K562 (cell line): ENCODE data around the gene GRAMD1B. TPM values are rescaled to one million over a fixed set of nuclear protein-coding genes. Genes with fewer than 3 reads are reported as not detected.

Experiments used
- ATF1 ChIP-seq, 2 experiments: fragments of 450-650 bp in 1 of 2; IDR thresholded peaks; 2 replicates each; pipeline ENCODE4 v1.6.1; 2016; ENCODE audit warnings: missing compliant biosample characterization in 1 of 2, missing genetic modification characterization in 1 of 2
- ERF ChIP-seq: fragments of 450-650 bp; formaldehyde crosslinking; IDR thresholded peaks from 2 replicates; pipeline ENCODE4 v1.4.0; 2020; ENCODE audit warnings: mild to moderate bottlenecking, mixed read lengths
- ILF3 ChIP-seq: fragments of 450-650 bp; IDR thresholded peaks from 2 replicates; pipeline ENCODE4 v1.6.1; 2018; ENCODE audit warnings: antibody characterized with exemption, mild to moderate bottlenecking, moderate library complexity, borderline replicate concordance
- POLR2AphosphoS2 ChIP-seq: IDR thresholded peaks from 2 replicates; pipeline ENCODE4 v1.6.1; 2012; ENCODE audit warnings: low read length, improper control_type of control experiment
- SMC3 ChIP-seq: conservative IDR thresholded peaks from 2 replicates; pipeline ENCODE4 v1.6.1; 2011; ENCODE audit warnings: low read depth, low read length, improper control_type of control experiment; ENCODE audit not compliant: insufficient read depth
- ZNF436 ChIP-seq: fragments of 250-450, 450-650 bp; sonication (Bioruptor Pico); formaldehyde crosslinking; IDR thresholded peaks from 2 replicates; pipeline ENCODE4 v1.7.0; 2020; ENCODE audit warnings: mild to moderate bottlenecking
- ZNF696 ChIP-seq: fragments of 250-450 bp; sonication (Bioruptor Pico); conservative IDR thresholded peaks from 2 replicates; pipeline ENCODE4 v1.4.0; 2020; ENCODE audit warnings: mild to moderate bottlenecking, moderate library complexity
- polyA plus RNA-seq, 8 experiments: library from polyadenylated mRNA; depleted of rRNA in 4 of 8; stranded (reverse) in 5 of 8; unstranded in 3 of 8; fragments of >200 nt; fragmentation: Nextera tagmentation in 2 of 8; fragmentation: Illumina TruSeq in 1 of 8; extraction: Ambion mirVana in 2 of 8; extraction: Trizol in 1 of 8; gene quantifications; 2 replicates each; pipeline versions ENCODE4 v1.2.1 to v1.2.3, GENCODE V29; 2011 to 2014; ENCODE audit warnings: inconsistent platforms in 1 of 8, missing spikeins in 1 of 8
- total RNA-seq, 7 experiments: library from RNA; depleted of rRNA in 6 of 7; stranded (reverse); fragments of >200 nt in 6 of 7; fragmentation: Illumina TruSeq in 2 of 7; extraction: Trizol in 2 of 7; gene quantifications; 2 replicates each; pipeline versions ENCODE4 v1.2.1 to v1.2.3, GENCODE V29; 2011 to 2021; ENCODE audit warnings: low replicate concordance in 1 of 7
- TF ChIP-seq, protein P1 (sequence below): fragments of 450-650 bp; IDR thresholded peaks from one replicate; pipeline ENCODE4 v1.6.1; 2018; ENCODE audit warnings: mild to moderate bottlenecking, moderate library complexity; ENCODE audit not compliant: partially characterized antibody
- TF ChIP-seq, protein P2 (sequence below), 3 experiments: IDR thresholded peaks in 2 of 3; conservative IDR thresholded peaks in 1 of 3; 2 replicates each; pipeline ENCODE4 v1.5.1; 2011 to 2012; ENCODE audit warnings: low read length in 3 of 3, mild to moderate bottlenecking in 3 of 3, control low read depth in 2 of 3, improper control_type of control experiment in 1 of 3, inconsistent platforms in 1 of 3, low read depth in 1 of 3, mixed read lengths in 1 of 3, moderate library complexity in 1 of 3; ENCODE audit not compliant: insufficient read depth in 2 of 3
- TF ChIP-seq, protein P3 (sequence below): fragments of 450-650 bp; formaldehyde crosslinking; IDR thresholded peaks from 2 replicates; pipeline ENCODE4 v1.4.0; 2020; ENCODE audit warnings: mild to moderate bottlenecking, moderate library complexity
- TF ChIP-seq, protein P4 (sequence below): fragments of 450-650 bp; IDR thresholded peaks from 2 replicates; pipeline ENCODE4 v1.6.1; 2017; ENCODE audit warnings: antibody characterized with exemption

GRAMD1B gene
- total and polyA plus RNA-seq, 9 of the 15 experiments (the other 6 are each of a cell fraction or from before 2014, with no cell fraction given), result 0.31 TPM; not detected in 8

DNA sequence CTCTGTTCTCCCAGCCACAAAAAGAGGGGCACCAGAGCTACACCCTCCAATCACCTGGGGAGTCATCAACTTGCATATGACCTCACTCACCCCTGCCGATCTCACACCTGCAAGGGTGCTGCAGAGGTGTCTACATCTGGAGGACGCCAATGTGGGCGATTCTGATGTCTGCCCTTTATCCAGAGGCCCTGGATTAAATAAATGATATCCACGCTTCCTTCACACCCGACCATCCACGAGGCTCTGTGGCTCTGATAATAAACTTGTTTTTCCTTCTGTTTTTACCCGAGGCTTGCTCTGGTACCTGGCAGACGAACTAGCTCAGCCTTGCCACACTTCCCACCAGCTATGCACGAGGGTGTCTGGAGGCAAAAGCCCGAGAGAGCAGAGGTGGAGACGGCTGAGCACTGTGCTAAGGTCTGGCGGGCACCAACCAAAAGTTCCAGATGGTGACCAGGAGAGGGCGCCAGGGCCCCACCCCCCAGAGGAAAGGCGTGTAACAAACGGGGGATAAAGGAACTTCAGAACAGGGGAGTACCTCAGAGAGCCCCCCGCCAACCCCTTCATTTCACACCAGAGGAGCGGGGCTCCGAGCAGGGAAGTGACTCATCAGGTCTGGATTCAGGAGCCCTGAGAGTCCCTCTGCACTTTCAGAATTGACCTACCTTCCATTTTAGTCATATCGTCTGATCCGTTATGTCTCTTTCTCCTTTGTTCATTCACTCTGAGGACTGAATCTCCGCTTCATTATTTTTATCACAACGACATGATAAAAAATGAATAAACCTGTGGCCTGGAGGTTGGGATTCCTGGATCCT lies 210.8 kb downstream of the GRAMD1B start (continued):
- TF ChIP-seq POLR2AphosphoS2 (no peak), SMC3 (peak; percentile 75), ATF1 (CRISPR knock-in tag; IDR thresholded peaks at IDR 0.05) (no peak), ATF1 (tag; IDR thresholded peaks at IDR 0.05) (no peak), ERF (no peak), ILF3 (no peak), ZNF696 (CRISPR knock-in tag) (no peak), ZNF436 (CRISPR knock-in tag) (no peak)
- TF ChIP-seq, protein P1, sequence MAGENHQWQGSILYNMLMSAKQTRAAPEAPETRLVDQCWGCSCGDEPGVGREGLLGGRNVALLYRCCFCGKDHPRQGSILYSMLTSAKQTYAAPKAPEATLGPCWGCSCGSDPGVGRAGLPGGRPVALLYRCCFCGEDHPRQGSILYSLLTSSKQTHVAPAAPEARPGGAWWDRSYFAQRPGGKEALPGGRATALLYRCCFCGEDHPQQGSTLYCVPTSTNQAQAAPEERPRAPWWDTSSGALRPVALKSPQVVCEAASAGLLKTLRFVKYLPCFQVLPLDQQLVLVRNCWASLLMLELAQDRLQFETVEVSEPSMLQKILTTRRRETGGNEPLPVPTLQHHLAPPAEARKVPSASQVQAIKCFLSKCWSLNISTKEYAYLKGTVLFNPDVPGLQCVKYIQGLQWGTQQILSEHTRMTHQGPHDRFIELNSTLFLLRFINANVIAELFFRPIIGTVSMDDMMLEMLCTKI, result no peak
- TF ChIP-seq, protein P2, sequence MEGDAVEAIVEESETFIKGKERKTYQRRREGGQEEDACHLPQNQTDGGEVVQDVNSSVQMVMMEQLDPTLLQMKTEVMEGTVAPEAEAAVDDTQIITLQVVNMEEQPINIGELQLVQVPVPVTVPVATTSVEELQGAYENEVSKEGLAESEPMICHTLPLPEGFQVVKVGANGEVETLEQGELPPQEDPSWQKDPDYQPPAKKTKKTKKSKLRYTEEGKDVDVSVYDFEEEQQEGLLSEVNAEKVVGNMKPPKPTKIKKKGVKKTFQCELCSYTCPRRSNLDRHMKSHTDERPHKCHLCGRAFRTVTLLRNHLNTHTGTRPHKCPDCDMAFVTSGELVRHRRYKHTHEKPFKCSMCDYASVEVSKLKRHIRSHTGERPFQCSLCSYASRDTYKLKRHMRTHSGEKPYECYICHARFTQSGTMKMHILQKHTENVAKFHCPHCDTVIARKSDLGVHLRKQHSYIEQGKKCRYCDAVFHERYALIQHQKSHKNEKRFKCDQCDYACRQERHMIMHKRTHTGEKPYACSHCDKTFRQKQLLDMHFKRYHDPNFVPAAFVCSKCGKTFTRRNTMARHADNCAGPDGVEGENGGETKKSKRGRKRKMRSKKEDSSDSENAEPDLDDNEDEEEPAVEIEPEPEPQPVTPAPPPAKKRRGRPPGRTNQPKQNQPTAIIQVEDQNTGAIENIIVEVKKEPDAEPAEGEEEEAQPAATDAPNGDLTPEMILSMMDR (IDR thresholded peaks at IDR 0.05 in 2 of 3, conservative IDR thresholded peaks at IDR 0.05 in 1 of 3; ENCODE audit: insufficient read depth in 2 of 3, low read depth in 1 of 3, low read length in 3 of 3), result peak; percentile 81 to 86 (median 86)
- TF ChIP-seq, protein P3, sequence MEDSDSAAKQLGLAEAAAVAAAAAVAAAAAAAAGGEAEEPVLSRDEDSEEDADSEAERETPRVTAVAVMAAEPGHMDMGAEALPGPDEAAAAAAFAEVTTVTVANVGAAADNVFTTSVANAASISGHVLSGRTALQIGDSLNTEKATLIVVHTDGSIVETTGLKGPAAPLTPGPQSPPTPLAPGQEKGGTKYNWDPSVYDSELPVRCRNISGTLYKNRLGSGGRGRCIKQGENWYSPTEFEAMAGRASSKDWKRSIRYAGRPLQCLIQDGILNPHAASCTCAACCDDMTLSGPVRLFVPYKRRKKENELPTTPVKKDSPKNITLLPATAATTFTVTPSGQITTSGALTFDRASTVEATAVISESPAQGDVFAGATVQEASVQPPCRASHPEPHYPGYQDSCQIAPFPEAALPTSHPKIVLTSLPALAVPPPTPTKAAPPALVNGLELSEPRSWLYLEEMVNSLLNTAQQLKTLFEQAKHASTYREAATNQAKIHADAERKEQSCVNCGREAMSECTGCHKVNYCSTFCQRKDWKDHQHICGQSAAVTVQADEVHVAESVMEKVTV, result peak; percentile 61; the same call in 1 of the 2 replicates
- TF ChIP-seq, protein P4, sequence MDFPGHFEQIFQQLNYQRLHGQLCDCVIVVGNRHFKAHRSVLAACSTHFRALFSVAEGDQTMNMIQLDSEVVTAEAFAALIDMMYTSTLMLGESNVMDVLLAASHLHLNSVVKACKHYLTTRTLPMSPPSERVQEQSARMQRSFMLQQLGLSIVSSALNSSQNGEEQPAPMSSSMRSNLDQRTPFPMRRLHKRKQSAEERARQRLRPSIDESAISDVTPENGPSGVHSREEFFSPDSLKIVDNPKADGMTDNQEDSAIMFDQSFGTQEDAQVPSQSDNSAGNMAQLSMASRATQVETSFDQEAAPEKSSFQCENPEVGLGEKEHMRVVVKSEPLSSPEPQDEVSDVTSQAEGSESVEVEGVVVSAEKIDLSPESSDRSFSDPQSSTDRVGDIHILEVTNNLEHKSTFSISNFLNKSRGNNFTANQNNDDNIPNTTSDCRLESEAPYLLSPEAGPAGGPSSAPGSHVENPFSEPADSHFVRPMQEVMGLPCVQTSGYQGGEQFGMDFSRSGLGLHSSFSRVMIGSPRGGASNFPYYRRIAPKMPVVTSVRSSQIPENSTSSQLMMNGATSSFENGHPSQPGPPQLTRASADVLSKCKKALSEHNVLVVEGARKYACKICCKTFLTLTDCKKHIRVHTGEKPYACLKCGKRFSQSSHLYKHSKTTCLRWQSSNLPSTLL, result no peak
